Testis (tissue), 2 donors: ENCODE measurements around the gene SESN3.

Experiments
- CTCF ChIP-seq, 3 experiments: fragments of 450-650 bp in 2 of 3; fragments of 200-600 bp in 1 of 3; sonication (generic) in 1 of 3; IDR thresholded peaks; one replicate each; pipeline ENCODE4 v1.5.1; 2016 to 2019; ENCODE audit warnings: antibody characterized with exemption in 3 of 3, mild to moderate bottlenecking in 2 of 3, moderate library complexity in 1 of 3
- POLR2A ChIP-seq: fragments of 450-650 bp; IDR thresholded peaks from one replicate; pipeline ENCODE4 v1.6.1; 2017; ENCODE audit warnings: antibody characterized with exemption, mild to moderate bottlenecking, moderate library complexity

- TF ChIP-seq CTCF (IDR thresholded peaks at IDR 0.05) (no peak), POLR2A (no peak)
These were observed 16.2 kb upstream of the SESN3 start for GRCh38 chr11:95247127-95247684.
